Measurements from ENCODE around the gene CLMN. TPM values are rescaled to one million over a fixed set of nuclear protein-coding genes. Genes with fewer than 3 reads are reported as not detected.
A peak's percentile ranks its signal among the peaks of the same experiment; 100 is the strongest.

Gene CLMN
- polyA plus RNA-seq, 3 donors, result 20.9 to 24.0 (median 22.8) TPM

- no peak for DNase-seq (ENCODE audit: low read depth in 3 of 3, low spot score in 2 of 3)
Observed at GRCh38 chr14:95246870-95247269, 72.8 kb downstream of the CLMN start.

GRCh38 chr14:95245334-95245733 is 74.4 kb downstream of the CLMN start:
- no peak for DNase-seq (ENCODE audit: low read depth in 3 of 3, low spot score in 2 of 3)

- no peak for DNase-seq (ENCODE audit: low read depth in 3 of 3, low spot score in 2 of 3)
Observed at GRCh38 chr14:95244587-95244986, 75.1 kb downstream of the CLMN start.

DNA sequence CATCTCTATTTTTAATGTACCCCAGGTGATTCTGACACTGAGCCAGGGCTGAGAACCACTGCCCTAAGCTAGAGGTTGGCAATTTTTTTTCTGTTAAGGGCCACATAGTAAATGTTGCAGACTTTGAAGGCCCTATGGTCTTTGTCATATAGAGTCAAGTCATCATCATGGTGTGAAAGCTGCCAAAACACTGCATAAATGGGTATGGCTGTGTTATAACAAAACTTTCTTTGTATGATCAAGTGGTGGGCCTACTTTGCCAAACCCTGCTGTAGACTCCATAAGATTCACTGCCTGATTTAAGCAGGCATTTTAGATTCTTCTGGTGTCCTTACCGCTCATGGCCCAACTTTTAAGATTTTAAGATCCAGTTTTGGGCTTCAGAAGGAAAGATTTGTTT is 76.8 kb downstream of the CLMN start:
- DNase-seq (ENCODE audit: low read depth in 3 of 3, low spot score in 2 of 3), result no peak

DNA sequence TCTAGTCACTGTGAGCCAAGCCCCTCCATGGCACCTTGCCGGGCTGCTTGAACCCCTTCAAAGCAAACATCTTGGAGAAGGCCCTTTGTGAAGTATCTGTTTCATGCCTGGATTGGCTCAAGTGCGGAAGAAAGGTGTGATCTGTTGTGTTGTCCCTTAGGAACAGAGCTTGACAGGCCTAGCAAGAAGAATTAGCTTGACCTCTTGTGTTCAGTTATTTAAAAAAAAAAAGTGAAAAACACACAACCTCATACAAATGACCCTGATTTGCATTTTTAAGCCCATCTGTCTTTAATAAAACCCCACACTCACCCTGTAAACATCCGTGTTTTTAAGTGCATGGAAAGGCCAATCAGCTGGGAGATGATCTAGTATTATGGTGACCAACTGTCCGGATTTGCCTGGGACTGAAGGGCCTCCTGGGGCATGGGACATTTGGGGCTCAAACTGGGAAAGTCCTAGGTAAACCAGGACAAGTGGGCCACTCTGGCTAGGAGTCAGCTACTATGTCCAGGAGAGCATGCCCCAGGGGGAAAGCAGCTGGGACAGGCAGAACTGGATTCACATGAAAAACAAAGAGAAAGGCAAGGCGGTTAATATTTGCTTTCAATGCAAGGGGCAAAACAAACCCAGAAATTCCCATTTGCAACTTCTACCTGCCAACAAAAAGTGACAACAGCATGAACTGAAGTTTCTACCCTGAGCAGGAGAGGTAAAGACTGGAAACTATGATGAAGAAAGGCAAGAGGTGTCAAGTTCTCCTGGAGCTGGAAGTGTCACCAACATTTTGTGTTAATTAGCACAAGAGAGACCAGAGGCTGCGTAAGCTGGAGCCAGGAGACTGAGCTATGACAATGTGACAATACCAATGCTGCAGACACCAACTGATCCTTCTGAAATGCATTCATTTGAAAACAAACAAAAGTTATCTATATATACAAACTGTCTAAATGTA is 78.6 kb downstream of the CLMN start:
- DNase-seq (ENCODE audit: low read depth in 3 of 3, low spot score in 2 of 3), result no peak

- no peak for DNase-seq (ENCODE audit: low read depth in 3 of 3, low spot score in 2 of 3)
Observed at GRCh38 chr14:95238487-95239298, 81.0 kb downstream of the CLMN start.

DNA sequence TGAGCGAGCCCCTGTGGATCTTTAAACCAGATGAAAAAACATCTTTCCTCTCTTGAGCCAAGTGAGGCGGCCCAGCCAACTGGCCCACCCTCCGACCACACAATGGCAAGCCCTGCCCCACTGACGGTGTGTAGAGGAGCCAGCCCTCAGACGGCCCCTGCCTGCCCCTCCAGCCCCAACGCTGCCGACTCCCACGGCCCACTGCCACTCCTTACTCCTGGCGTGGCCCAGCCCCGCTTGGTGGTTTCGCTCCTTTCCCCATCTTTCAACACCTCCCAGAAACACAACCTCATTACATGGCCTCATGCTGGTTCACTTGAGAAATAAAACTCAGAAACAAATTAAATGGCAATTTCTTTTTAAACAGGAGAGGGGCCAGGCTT is 81.8 kb downstream of the CLMN start:
- no peak for DNase-seq (ENCODE audit: low read depth in 3 of 3, low spot score in 2 of 3)

GRCh38 chr14:95237121-95237957 is 82.4 kb downstream of the CLMN start:
- DNase-seq (ENCODE audit: low read depth in 3 of 3, low spot score in 2 of 3), result no peak

- DNase-seq (ENCODE audit: low read depth in 3 of 3, low spot score in 2 of 3), result no peak
Observed at GRCh38 chr14:95236221-95236620, 83.5 kb downstream of the CLMN start.

DNA sequence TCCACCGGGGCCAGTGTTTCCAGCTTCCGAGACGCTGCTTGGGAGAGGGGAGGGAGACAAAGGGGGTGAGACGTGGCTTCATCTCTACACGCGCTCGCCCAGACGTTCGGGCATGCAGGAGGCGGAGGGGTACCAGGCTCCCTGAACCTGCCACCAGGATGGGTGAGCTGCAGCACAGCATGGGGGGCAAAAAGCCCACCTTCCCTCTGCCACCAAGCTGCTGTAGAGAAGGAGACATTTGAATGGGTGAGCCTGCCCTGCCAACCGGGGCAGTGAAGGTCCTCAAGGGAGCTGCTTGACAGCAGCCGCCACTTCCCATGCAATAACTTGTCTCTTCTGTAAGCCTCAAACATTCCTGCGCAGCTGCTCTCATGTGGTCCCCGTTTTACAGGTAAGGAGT is 83.9 kb downstream of the CLMN start:
- DNase-seq (ENCODE audit: low read depth in 3 of 3, low spot score in 2 of 3), result no peak

- no peak for DNase-seq (ENCODE audit: low read depth in 3 of 3, low spot score in 2 of 3)
Observed at GRCh38 chr14:95235351-95235750, 84.4 kb downstream of the CLMN start.

GRCh38 chr14:95234426-95234825 is 85.3 kb downstream of the CLMN start:
- no peak for DNase-seq (ENCODE audit: low read depth in 3 of 3, low spot score in 2 of 3)

DNA sequence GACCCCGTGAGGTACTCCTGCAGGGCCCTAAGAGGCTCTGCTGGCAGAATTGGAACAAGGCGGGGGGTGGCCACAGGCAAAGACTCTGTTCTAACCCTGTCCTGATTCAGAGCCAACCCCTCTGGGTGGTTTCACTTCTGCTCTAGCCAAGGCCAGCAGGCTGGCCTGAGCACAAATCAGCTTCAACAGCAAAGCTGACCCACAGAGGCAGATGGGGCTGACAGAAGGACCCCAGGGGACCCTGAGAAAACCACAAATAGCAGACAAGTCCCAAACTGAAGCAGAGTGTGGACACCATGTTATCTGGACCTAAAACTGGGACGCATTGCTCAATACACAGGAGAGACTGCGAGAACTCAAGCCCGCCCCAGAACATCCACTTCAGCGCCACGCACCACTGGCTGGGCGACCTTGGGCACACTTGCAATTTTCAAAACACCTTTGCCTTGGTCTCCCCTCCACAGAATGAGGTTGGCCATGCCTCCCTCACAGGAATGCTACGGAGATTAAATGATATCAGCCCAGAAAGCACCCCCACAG is 85.9 kb downstream of the CLMN start:
- DNase-seq (ENCODE audit: low read depth in 3 of 3, low spot score in 2 of 3), result no peak

DNA sequence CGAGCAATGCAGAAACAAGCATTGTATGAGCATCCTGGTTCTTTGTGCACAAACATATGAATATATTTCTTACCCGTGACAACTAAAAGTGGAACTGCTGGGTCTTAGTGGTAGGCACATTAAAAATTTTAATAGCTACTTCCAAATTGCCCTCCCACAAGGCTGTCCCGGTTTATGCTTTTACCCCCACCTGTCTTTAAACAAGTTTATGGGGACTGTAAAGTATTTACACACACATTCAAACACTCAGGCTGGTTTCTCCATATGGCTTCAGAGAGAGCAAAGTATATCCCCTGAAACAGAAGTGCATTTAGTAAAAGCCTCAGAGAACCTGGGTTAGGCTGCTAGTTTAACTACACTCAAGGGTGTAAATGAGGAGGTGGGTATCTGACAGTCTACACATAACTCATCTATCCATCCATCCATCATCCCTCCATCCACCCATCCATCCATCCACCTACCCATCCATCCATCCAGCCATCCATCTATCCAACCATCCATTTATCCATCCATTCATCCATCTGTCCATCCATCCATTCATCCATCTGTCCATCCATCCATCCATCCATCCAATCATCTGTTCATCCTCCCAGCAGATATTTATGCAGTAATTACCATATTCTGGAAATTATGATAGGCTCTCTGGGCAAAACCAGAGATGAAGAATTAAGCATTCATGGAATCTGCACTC is 86.7 kb downstream of the CLMN start:
- DNase-seq (ENCODE audit: low read depth in 3 of 3, low spot score in 2 of 3), result no peak

GRCh38 chr14:95231966-95232633 is 87.6 kb downstream of the CLMN start:
- DNase-seq (ENCODE audit: low read depth in 3 of 3, low spot score in 2 of 3), result no peak

GRCh38 chr14:95229749-95230148 is 90.0 kb downstream of the CLMN start:
- no peak for DNase-seq (ENCODE audit: low read depth in 3 of 3, low spot score in 2 of 3)

- DNase-seq (ENCODE audit: low read depth in 3 of 3, low spot score in 2 of 3), result no peak
Observed at GRCh38 chr14:95228240-95228639, 91.5 kb downstream of the CLMN start.

DNA sequence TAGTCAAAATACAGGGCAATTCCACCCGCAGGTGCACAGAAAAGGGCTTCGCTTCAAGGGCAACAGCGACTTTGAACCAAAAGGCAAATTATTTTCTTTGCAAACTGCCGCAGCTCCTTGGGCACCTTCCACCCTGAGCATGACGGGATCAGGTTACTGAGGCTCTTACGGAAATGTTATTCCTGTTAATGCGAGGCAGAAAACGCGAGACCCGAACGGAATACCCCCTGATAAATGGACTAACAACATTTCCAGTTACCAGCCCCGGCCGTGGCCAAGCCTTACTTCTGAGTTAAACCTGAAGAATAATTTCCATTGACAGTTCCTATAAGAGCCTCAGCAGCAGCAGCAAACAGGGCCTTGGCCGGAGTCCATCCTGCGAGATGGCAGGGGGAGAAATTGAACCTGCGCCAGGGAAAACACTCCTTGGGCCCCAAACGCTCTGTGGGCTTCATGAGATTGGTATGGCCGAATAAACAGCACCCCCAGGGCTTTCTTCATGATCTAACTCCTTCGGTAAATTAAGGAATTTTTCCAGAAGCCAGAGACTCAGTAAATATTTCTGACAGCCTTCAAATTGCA is 92.3 kb downstream of the CLMN start:
- DNase-seq (ENCODE audit: low read depth in 3 of 3, low spot score in 2 of 3), result peak in 2 of 3 donors; percentile 54 to 67

GRCh38 chr14:95226801-95227200 is 92.9 kb downstream of the CLMN start:
- DNase-seq (ENCODE audit: low read depth in 3 of 3, low spot score in 2 of 3), result peak in 2 of 3 donors; percentile 60 to 73
